Suppressor macrophage treated with lipopolysaccharide for 4 hours (primary cell): ENCODE measurements around the gene OR10T2.
"Not testable (repeated sequence)": the region's sequence is repeated elsewhere in the genome, so short reads cannot be mapped to it uniquely, and the experiment has no call there.

Experiments
- DNase-seq: peaks from one replicate; pipeline ENCODE4 v3.0.0-alpha.2; 2020

Gene OR10T2

DNA sequence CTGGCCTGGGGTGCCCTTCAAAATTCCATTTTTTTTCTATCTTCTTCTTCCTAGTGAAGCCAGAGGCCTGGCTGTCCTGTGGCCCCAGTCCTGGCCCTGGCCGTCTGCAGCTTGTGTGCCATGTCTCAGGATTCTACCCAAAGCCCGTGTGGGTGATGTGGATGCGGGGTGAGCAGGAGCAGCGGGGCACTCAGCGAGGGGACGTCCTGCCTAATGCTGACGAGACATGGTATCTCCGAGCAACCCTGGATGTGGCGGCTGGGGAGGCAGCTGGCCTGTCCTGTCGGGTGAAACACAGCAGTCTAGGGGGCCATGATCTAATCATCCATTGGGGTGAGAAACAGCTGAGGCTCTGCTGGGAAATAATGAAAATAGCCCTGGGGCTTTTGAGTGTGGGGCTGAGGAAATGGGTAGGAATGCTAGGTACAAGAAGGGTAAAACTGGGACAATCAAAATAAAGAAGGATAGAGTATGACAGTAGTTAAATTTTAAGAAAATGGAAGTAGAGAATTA is 43.4 kb downstream of the OR10T2 start:
- no peak for DNase-seq

DNA sequence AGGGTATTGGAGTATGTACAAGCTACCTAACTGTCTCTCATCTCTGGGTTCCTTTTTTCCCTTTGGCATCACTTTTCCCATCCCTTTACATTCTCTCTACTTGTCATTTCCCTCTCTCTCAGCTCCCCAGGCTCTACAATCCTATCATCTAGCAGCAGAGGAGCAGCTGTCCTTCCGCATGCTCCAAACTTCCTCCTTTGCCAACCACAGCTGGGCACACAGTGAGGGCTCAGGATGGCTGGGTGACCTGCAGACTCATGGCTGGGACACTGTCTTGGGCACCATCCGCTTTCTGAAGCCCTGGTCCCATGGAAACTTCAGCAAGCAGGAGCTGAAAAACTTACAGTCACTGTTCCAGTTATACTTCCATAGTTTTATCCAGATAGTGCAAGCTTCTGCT is 45.0 kb downstream of the OR10T2 start:
- peak; percentile 39 for DNase-seq

DNA sequence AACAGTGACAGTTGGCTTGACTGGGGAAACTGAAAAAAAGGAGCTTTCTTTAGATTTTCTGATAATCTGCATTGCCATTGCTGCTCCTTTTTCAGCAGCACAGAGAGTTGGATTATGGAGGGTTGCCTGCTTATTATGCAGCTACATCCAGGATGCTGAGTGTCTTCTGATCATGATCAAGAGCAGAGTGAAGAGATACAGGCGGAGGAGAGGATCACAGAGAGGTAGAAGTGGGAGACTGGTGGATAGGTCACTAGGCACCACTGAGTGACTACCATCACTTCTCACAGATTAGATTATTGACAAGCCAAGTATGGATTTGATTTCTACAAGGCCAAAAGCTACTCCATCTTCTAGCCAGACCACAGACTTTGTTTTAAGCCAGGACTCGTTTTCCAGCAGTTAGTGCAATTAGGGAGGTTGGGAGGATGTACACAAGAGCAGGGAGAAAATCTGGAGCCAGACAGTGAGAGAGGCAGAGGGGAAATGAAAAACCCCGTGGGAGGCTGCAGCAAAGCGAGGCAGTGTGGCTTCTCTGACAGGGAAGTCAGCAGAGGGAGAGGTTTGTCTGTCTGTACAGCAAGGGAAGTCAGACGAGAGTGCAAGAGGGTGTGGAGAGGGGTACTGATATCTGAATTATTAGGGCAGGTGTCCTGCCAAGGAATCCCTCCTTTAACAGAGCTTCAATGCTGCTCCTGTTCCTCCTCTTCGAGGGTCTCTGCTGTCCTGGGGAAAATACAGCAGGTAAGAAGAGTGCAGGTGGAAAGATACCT is 45.8 kb downstream of the OR10T2 start, which contains the start of gene CD1E:
TSS of gene CD1E (plus strand) at position 592 of the 773 bp plus-strand sequence. CDS start at position 687, 95 bp downstream.
- DNase-seq: peak; percentile 63

DNA sequence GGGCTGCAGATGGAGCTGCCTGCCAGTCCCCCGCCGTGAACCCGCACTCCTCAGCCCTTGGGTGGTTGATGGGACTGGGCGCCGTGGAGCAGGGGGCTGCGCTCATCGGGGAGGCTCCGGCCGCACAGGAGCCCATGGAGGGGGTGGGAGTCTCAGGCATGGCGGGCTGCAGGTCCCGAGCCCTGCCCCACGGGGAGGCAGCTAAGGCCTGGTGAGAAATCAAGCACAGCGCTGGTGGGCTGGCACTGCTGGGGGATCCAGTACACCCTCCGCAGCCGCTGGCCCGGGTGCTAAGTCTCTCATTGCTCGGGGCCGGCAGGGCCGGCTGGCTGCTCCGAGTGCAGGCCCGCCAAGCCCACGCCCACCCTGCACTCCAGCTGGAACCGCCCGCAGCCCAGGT is 50.3 kb downstream of the OR10T2 start:
- not testable (repeated sequence) for DNase-seq
